ENCODE data around the gene TGFBRAP1. TPM values are rescaled to one million over a fixed set of nuclear protein-coding genes. Genes with fewer than 3 reads are reported as not detected.

Gene TGFBRAP1
- total and polyA plus RNA-seq, 9 of the 15 experiments (the other 6 are each of a cell fraction or from before 2014, with no cell fraction given): 3.7 to 18.0 (median 11.0) TPM

DNA sequence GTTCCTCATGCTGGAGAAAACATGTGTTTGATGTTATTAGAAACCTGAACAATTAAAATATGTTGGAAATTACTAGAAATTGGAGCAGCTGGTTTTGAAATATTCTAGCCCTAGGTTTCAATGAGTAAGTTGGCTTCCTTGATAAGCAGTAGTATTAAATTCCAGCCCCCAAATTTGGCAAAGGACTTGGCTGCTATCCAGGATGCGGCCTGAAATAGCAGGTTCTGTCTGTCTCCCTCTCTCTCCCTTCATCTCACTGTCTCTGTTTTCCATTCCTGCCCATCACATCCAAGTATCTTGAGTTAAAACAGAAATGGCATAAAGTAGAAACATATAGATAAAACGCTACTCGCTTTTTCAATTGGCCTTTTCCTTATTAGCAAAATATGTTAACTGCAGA is 108.9 kb downstream of the TGFBRAP1 start:
- CTCF ChIA-PET (ENCODE audit: low intra/inter-chr PET ratio): no interaction called here
- BruUV-seq (replicated peaks): no TSS peak
- 2% methylated on average over 3 of the region's 3 CpGs for WGBS (ENCODE audit: insufficient coverage, low coverage, missing lambda C conversion rate)
- Histone ChIP-seq H4K20me1 (replicated peaks; ENCODE audit: control insufficient read depth, insufficient read depth, low read length) (no peaks in the 10 kb centered on the region), H3K27me3 (ENCODE audit: control insufficient read depth in 2 of 2, insufficient read depth in 2 of 2, low read length in 2 of 2) (peaks cover 35 to 65% of the 10 kb centered on the region in 2 experiments), H3K4me3 (no peak overlapping the region), H3K79me2 (ENCODE audit: control insufficient read depth, insufficient read depth, low read length) (no peaks in the 10 kb centered on the region), H3K4me1 (replicated peaks in 1 of 2; ENCODE audit: control insufficient read depth in 2 of 2, insufficient read depth in 2 of 2, low read length in 2 of 2) (no peaks in the 10 kb centered on the region), H3K9me1 (ENCODE audit: control insufficient read depth, insufficient read depth, low read length) (no peaks in the 10 kb centered on the region), H3K4me2 (ENCODE audit: insufficient read depth, low read length) (no peak overlapping the region), H3K9ac (ENCODE audit: insufficient read depth in 1 of 2, low read depth in 2 of 2, low read length in 2 of 2) (no peak overlapping the region), H3K36me3 (ENCODE audit: control insufficient read depth, insufficient read depth, low read length) (no peaks in the 10 kb centered on the region), H3K9me3 (replicated peaks; ENCODE audit: control insufficient read depth, insufficient read depth, low read depth, low read length) (no peaks in the 10 kb centered on the region), H2AFZ (ENCODE audit: low read depth, low read length) (no peak overlapping the region), H3K27ac (ENCODE audit: extremely low read depth, low read depth, low read length) (no peak overlapping the region)
- TF ChIP-seq MEF2D (tag; conservative IDR thresholded peaks at IDR 0.05; ENCODE audit: low read depth) (no peak), ERF (CRISPR knock-in tag; IDR thresholded peaks at IDR 0.05) (no peak), NR2C2 (CRISPR knock-in tag; IDR thresholded peaks at IDR 0.05) (no peak), NR2C2 (tag; IDR thresholded peaks at IDR 0.05) (no peak), ZNF644 (tag; IDR thresholded peaks at IDR 0.05; ENCODE audit: low read depth) (no peak), BRCA1 (IDR thresholded peaks at IDR 0.05) (no peak), BRCA1 (CRISPR knock-in tag; IDR thresholded peaks at IDR 0.05) (no peak)
- TF ChIP-seq, protein P1, sequence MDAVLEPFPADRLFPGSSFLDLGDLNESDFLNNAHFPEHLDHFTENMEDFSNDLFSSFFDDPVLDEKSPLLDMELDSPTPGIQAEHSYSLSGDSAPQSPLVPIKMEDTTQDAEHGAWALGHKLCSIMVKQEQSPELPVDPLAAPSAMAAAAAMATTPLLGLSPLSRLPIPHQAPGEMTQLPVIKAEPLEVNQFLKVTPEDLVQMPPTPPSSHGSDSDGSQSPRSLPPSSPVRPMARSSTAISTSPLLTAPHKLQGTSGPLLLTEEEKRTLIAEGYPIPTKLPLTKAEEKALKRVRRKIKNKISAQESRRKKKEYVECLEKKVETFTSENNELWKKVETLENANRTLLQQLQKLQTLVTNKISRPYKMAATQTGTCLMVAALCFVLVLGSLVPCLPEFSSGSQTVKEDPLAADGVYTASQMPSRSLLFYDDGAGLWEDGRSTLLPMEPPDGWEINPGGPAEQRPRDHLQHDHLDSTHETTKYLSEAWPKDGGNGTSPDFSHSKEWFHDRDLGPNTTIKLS (IDR thresholded peaks at IDR 0.05; ENCODE audit: borderline replicate concordance, low read depth): no peak
- TF ChIP-seq, protein P2, sequence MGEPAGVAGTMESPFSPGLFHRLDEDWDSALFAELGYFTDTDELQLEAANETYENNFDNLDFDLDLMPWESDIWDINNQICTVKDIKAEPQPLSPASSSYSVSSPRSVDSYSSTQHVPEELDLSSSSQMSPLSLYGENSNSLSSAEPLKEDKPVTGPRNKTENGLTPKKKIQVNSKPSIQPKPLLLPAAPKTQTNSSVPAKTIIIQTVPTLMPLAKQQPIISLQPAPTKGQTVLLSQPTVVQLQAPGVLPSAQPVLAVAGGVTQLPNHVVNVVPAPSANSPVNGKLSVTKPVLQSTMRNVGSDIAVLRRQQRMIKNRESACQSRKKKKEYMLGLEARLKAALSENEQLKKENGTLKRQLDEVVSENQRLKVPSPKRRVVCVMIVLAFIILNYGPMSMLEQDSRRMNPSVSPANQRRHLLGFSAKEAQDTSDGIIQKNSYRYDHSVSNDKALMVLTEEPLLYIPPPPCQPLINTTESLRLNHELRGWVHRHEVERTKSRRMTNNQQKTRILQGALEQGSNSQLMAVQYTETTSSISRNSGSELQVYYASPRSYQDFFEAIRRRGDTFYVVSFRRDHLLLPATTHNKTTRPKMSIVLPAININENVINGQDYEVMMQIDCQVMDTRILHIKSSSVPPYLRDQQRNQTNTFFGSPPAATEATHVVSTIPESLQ (CRISPR knock-in tag; IDR thresholded peaks at IDR 0.05): no peak
- no peak for DNase-seq (ENCODE audit: extremely low read depth in 1 of 4, low spot score in 3 of 4)
- ATAC-seq: no peak
- in situ Hi-C loops (cut with MboI): no loop called here
- POLR2A ChIA-PET: interaction anchor here (0.6 kb wide), 1 partner anchor 108 kb away, joined by 3 read pairs; no protein-coding TSS in a partner anchor
- intact Hi-C loops (cut with micrococcal nuclease): no loop called here
- FAIRE-seq: no peak
